GM23338 (cell line): ENCODE data around the gene NPTXR. TPM values are rescaled to one million over a fixed set of nuclear protein-coding genes. Genes with fewer than 3 reads are reported as not detected.

ENCODE experiments used
- ATAC-seq: fragments of 200-7000 bp; cut with Tn5 transposase; 3 replicates; pipeline ENCODE4 v1.9.1; 2020
- DNase-seq: peaks from one replicate; pipeline ENCODE4 v3.0.0-alpha.2; 2015; ENCODE audit warnings: low spot score
- H2AFZ ChIP-seq: fragments of 200-600 bp; sonication (generic); 2 replicates; pipeline ENCODE4 v1.8.0; 2016; ENCODE audit warnings: antibody characterized with exemption, mild to moderate bottlenecking, moderate library complexity
- H3F3A ChIP-seq: fragments of 200-600 bp; sonication (generic); replicated peaks from 2 replicates; pipeline ENCODE4 v1.8.0; 2017; ENCODE audit warnings: antibody characterized with exemption, mixed run types, low read depth
- H3K27ac ChIP-seq: fragments of 200-600 bp; sonication (generic); 2 replicates; pipeline ENCODE4 v1.6.1; 2016; ENCODE audit warnings: low read depth
- H3K27me3 ChIP-seq: fragments of 200-600 bp; sonication (generic); 2 replicates; pipeline ENCODE4 v1.8.0; 2016; ENCODE audit warnings: mild to moderate bottlenecking, mixed run types, moderate library complexity; ENCODE audit not compliant: insufficient read depth
- H3K36me3 ChIP-seq: fragments of 200-600 bp; sonication (generic); 2 replicates; pipeline ENCODE4 v1.8.0; 2016; ENCODE audit warnings: mild to moderate bottlenecking; ENCODE audit not compliant: insufficient read depth
- H3K4me1 ChIP-seq: fragments of 200-600 bp; sonication (generic); 2 replicates; pipeline ENCODE4 v1.8.0; 2016; ENCODE audit warnings: mild to moderate bottlenecking, moderate library complexity; ENCODE audit not compliant: insufficient read depth
- H3K4me2 ChIP-seq: fragments of 200-600 bp; sonication (generic); 2 replicates; pipeline ENCODE4 v1.7.1; 2017; ENCODE audit warnings: mixed run types
- H3K4me3 ChIP-seq: fragments of 200-600 bp; sonication (generic); 2 replicates; pipeline ENCODE4 v1.6.1; 2016; ENCODE audit warnings: mixed run types
- H3K79me2 ChIP-seq: fragments of 200-600 bp; sonication (generic); replicated peaks from 2 replicates; pipeline ENCODE4 v1.8.0; 2017; ENCODE audit warnings: mild to moderate bottlenecking; ENCODE audit not compliant: insufficient read depth
- H3K9me2 ChIP-seq: fragments of 200-600 bp; sonication (generic); 2 replicates; pipeline ENCODE4 v1.8.0; 2017; ENCODE audit not compliant: insufficient read depth
- H4K20me1 ChIP-seq: fragments of 200-600 bp; sonication (generic); replicated peaks from 2 replicates; pipeline ENCODE4 v1.8.0; 2017; ENCODE audit warnings: mild to moderate bottlenecking; ENCODE audit not compliant: insufficient read depth
- H3K27ac Mint-ChIP-seq: 2 replicates; pipeline ENCODE4 v1.8.0; 2020; ENCODE audit warnings: inconsistent platforms, mild to moderate bottlenecking, moderate library complexity, mixed read lengths
- H3K27me3 Mint-ChIP-seq: 3 replicates; pipeline ENCODE4 v1.8.0; 2022; ENCODE audit warnings: low read depth, mild to moderate bottlenecking, moderate library complexity, mixed read lengths, inconsistent platforms; ENCODE audit not compliant: insufficient read depth, poor library complexity
- H3K36me3 Mint-ChIP-seq: 3 replicates; pipeline ENCODE4 v1.8.0; 2021; ENCODE audit warnings: low read depth, mild to moderate bottlenecking, inconsistent platforms, moderate library complexity, mixed read lengths
- H3K4me1 Mint-ChIP-seq: 3 replicates; pipeline ENCODE4 v1.8.0; 2020; ENCODE audit warnings: mild to moderate bottlenecking, inconsistent platforms, mixed read lengths
- H3K4me3 Mint-ChIP-seq: 3 replicates; pipeline ENCODE4 v1.8.0; 2021; ENCODE audit warnings: moderate library complexity, mild to moderate bottlenecking, inconsistent platforms, mixed read lengths
- H3K9me3 Mint-ChIP-seq: 3 replicates; pipeline ENCODE4 v1.8.0; 2020; ENCODE audit warnings: moderate library complexity, mild to moderate bottlenecking, inconsistent platforms, mixed read lengths
- EZH2 ChIP-seq: fragments of 200-600 bp; sonication (generic); IDR thresholded peaks from one replicate; pipeline ENCODE4 v1.8.0; 2017; ENCODE audit warnings: antibody characterized with exemption, mild to moderate bottlenecking, low read depth; ENCODE audit not compliant: unreplicated experiment
- EZH2phosphoT487 ChIP-seq: fragments of 200-600 bp; sonication (generic); IDR thresholded peaks from one replicate; pipeline ENCODE4 v1.8.1; 2018; ENCODE audit warnings: antibody characterized with exemption; ENCODE audit not compliant: unreplicated experiment
- NANOG ChIP-seq: IDR thresholded peaks from 2 replicates; pipeline ENCODE4 v1.6.1; 2016; ENCODE audit warnings: antibody characterized with exemption, borderline replicate concordance
- STAT1 ChIP-seq: IDR thresholded peaks from one replicate; pipeline ENCODE4 v1.6.1; 2016; ENCODE audit warnings: antibody characterized with exemption; ENCODE audit not compliant: unreplicated experiment
- ZNF114 ChIP-seq: fragments of 250-450 bp; sonication (Bioruptor Pico); IDR thresholded peaks from 2 replicates; pipeline ENCODE4 v1.5.0; 2020; ENCODE audit warnings: mild to moderate bottlenecking, moderate library complexity
- ZNF331 ChIP-seq: fragments of 250-450 bp; sonication (Bioruptor Pico); IDR thresholded peaks from 2 replicates; pipeline ENCODE4 v1.5.0; 2020; ENCODE audit warnings: low read depth, mild to moderate bottlenecking, moderate library complexity
- polyA plus RNA-seq: library from polyadenylated mRNA; unstranded; fragments of >200 nt; fragmentation: Nextera tagmentation; extraction: Ambion mirVana; gene quantifications from 2 replicates; pipeline ENCODE4 v1.2.1, GENCODE V29; 2016
- total RNA-seq: library from RNA; depleted of rRNA; stranded (reverse); fragments of >200 nt; shearing (Covaris generic); gene quantifications from 2 replicates; pipeline ENCODE4 v1.2.3, GENCODE V29; 2014
- TF ChIP-seq, protein P1 (sequence below): fragments of 250-450 bp; sonication (Bioruptor Pico); IDR thresholded peaks from 2 replicates; pipeline ENCODE4 v1.5.0; 2020; ENCODE audit warnings: mild to moderate bottlenecking, moderate library complexity
- TF ChIP-seq, protein P2 (sequence below), 2 experiments: fragments of 200-600 bp in 1 of 2; sonication (generic) in 1 of 2; conservative IDR thresholded peaks; 2 replicates each; pipeline versions ENCODE4 v1.5.1 to v1.6.1; 2016 to 2017; ENCODE audit warnings: antibody characterized with exemption in 2 of 2, low read depth in 2 of 2, mild to moderate bottlenecking in 2 of 2, moderate library complexity in 1 of 2
- TF ChIP-seq, protein P3 (sequence below): IDR thresholded peaks from 2 replicates; pipeline ENCODE4 v1.6.1; 2016; ENCODE audit warnings: antibody characterized with exemption

NPTXR gene
- total and polyA plus RNA-seq, 2 experiments from 2014 or later: 0.89 to 13.4 TPM

DNA sequence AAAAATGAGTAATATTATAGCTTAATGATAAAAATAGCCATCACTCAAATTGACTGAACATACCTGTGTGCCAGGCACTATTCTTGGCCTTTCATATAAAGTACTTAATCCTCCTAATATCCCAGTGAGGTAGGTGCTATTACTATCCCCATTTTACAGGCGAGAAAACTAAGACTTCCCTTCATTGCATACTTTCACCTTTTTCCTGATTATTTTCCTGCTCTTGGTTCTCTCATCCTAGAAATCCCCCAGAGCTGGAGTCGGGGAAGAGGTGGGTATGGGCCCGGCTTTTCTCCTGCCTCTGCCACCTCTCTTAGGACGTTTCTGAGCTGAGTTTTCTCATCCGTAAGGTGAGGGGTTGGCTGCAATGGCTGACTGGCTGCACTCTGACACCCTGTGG, 2.2 kb downstream of the NPTXR start (continued):
- TF ChIP-seq, protein P1, sequence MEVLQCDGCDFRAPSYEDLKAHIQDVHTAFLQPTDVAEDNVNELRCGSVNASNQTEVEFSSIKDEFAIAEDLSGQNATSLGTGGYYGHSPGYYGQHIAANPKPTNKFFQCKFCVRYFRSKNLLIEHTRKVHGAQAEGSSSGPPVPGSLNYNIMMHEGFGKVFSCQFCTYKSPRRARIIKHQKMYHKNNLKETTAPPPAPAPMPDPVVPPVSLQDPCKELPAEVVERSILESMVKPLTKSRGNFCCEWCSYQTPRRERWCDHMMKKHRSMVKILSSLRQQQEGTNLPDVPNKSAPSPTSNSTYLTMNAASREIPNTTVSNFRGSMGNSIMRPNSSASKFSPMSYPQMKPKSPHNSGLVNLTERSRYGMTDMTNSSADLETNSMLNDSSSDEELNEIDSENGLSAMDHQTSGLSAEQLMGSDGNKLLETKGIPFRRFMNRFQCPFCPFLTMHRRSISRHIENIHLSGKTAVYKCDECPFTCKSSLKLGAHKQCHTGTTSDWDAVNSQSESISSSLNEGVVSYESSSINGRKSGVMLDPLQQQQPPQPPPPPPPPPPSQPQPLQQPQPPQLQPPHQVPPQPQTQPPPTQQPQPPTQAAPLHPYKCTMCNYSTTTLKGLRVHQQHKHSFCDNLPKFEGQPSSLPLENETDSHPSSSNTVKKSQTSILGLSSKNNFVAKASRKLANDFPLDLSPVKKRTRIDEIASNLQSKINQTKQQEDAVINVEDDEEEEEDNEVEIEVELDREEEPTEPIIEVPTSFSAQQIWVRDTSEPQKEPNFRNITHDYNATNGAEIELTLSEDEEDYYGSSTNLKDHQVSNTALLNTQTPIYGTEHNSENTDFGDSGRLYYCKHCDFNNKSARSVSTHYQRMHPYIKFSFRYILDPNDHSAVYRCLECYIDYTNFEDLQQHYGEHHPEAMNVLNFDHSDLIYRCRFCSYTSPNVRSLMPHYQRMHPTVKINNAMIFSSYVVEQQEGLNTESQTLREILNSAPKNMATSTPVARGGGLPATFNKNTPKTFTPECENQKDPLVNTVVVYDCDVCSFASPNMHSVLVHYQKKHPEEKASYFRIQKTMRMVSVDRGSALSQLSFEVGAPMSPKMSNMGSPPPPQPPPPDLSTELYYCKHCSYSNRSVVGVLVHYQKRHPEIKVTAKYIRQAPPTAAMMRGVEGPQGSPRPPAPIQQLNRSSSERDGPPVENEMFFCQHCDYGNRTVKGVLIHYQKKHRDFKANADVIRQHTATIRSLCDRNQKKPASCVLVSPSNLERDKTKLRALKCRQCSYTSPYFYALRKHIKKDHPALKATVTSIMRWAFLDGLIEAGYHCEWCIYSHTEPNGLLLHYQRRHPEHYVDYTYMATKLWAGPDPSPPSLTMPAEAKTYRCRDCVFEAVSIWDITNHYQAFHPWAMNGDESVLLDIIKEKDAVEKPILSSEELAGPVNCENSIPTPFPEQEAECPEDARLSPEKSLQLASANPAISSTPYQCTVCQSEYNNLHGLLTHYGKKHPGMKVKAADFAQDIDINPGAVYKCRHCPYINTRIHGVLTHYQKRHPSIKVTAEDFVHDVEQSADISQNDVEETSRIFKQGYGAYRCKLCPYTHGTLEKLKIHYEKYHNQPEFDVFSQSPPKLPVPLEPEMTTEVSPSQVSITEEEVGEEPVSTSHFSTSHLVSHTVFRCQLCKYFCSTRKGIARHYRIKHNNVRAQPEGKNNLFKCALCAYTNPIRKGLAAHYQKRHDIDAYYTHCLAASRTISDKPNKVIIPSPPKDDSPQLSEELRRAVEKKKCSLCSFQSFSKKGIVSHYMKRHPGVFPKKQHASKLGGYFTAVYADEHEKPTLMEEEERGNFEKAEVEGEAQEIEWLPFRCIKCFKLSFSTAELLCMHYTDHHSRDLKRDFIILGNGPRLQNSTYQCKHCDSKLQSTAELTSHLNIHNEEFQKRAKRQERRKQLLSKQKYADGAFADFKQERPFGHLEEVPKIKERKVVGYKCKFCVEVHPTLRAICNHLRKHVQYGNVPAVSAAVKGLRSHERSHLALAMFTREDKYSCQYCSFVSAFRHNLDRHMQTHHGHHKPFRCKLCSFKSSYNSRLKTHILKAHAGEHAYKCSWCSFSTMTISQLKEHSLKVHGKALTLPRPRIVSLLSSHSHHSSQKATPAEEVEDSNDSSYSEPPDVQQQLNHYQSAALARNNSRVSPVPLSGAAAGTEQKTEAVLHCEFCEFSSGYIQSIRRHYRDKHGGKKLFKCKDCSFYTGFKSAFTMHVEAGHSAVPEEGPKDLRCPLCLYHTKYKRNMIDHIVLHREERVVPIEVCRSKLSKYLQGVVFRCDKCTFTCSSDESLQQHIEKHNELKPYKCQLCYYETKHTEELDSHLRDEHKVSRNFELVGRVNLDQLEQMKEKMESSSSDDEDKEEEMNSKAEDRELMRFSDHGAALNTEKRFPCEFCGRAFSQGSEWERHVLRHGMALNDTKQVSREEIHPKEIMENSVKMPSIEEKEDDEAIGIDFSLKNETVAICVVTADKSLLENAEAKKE (CRISPR knock-in tag): no peak
- TF ChIP-seq NANOG (no peak), ZNF331 (CRISPR knock-in tag) (no peak), EZH2phosphoT487 (no peak)
- TF ChIP-seq, protein P2, sequence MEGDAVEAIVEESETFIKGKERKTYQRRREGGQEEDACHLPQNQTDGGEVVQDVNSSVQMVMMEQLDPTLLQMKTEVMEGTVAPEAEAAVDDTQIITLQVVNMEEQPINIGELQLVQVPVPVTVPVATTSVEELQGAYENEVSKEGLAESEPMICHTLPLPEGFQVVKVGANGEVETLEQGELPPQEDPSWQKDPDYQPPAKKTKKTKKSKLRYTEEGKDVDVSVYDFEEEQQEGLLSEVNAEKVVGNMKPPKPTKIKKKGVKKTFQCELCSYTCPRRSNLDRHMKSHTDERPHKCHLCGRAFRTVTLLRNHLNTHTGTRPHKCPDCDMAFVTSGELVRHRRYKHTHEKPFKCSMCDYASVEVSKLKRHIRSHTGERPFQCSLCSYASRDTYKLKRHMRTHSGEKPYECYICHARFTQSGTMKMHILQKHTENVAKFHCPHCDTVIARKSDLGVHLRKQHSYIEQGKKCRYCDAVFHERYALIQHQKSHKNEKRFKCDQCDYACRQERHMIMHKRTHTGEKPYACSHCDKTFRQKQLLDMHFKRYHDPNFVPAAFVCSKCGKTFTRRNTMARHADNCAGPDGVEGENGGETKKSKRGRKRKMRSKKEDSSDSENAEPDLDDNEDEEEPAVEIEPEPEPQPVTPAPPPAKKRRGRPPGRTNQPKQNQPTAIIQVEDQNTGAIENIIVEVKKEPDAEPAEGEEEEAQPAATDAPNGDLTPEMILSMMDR (conservative IDR thresholded peaks at IDR 0.05; ENCODE audit: low read depth in 2 of 2): no peak

DNA sequence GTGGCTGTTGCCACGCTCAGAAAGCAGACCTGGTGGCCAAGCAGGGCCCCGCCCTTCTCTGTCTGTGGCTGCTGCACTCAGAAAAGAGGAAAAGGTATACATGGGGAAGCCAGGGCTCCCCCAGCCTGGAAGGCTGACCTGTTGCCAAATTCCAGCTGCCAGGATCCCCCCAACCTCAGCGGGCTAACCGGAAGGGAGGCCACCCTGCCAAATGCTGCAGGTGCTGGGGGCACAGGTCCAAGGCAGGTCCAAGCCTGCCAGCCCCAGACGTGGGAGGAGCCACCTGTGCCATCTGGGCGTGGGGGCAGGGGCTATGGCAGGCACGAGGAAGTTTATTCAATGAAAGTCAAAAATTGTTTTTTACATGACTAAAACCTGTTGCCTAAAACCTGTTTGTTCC, 2.6 kb downstream of the NPTXR start:
- Mint-ChIP-seq H3K27me3 (peaks cover 46% of the 10 kb centered on the region), H3K4me1 (peaks cover 29% of the 10 kb centered on the region), H3K9me3 (no peaks in the 10 kb centered on the region), H3K27ac (no peak overlapping the region), H3K4me3 (no peak overlapping the region), H3K36me3 (no peaks in the 10 kb centered on the region; the same call in 2 of the 3 replicates)
- Histone ChIP-seq H3K36me3 (no peaks in the 10 kb centered on the region), H3K9me2 (no peaks in the 10 kb centered on the region), H3F3A (no peaks in the 10 kb centered on the region), H3K4me1 (peaks cover 16% of the 10 kb centered on the region), H3K4me2 (no peak overlapping the region), H4K20me1 (peaks cover 4% of the 10 kb centered on the region; the same call in 1 of the 2 replicates), H3K27ac (no peak overlapping the region), H3K79me2 (no peaks in the 10 kb centered on the region), H3K27me3 (peaks cover 46% of the 10 kb centered on the region), H2AFZ (no peak overlapping the region), H3K4me3 (no peak overlapping the region)
- DNase-seq (no peak), ATAC-seq (no peak)
- TF ChIP-seq, protein P3, sequence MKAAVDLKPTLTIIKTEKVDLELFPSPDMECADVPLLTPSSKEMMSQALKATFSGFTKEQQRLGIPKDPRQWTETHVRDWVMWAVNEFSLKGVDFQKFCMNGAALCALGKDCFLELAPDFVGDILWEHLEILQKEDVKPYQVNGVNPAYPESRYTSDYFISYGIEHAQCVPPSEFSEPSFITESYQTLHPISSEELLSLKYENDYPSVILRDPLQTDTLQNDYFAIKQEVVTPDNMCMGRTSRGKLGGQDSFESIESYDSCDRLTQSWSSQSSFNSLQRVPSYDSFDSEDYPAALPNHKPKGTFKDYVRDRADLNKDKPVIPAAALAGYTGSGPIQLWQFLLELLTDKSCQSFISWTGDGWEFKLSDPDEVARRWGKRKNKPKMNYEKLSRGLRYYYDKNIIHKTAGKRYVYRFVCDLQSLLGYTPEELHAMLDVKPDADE: no peak
- no peak for TF ChIP-seq ZNF114 (CRISPR knock-in tag)
- TF ChIP-seq EZH2: no peak
- no peak for TF ChIP-seq STAT1
